ENCODE results near the gene THEM4.
A peak's percentile ranks its signal among the peaks of the same experiment; 100 is the strongest.
"Not testable (repeated sequence)": the region's sequence is repeated elsewhere in the genome, so short reads cannot be mapped to it uniquely, and the experiment has no call there.

Gene THEM4

DNA sequence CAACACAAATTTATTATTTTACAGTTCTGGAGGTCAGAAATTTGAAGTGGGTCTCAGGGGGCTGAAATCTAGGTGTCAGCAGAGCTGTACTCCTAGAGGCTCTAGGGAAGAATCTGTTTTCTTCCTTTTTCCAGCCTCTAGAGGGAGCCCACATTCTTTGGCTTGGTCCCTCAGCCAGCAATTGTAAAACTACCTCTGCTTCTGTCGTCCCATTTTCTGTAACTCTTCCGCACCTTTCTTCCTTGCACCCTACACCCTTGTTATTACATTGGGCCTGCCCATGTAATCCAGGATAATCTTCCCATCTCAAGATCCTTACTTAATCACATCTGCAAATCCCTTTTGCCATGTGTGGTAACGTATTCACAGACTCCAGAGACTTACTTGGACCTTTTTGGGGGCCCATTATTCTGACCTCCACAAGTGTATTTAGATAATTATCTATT is 24.8 kb upstream of the THEM4 start:
- DNase-seq: peak; percentile 48 to 86

DNA sequence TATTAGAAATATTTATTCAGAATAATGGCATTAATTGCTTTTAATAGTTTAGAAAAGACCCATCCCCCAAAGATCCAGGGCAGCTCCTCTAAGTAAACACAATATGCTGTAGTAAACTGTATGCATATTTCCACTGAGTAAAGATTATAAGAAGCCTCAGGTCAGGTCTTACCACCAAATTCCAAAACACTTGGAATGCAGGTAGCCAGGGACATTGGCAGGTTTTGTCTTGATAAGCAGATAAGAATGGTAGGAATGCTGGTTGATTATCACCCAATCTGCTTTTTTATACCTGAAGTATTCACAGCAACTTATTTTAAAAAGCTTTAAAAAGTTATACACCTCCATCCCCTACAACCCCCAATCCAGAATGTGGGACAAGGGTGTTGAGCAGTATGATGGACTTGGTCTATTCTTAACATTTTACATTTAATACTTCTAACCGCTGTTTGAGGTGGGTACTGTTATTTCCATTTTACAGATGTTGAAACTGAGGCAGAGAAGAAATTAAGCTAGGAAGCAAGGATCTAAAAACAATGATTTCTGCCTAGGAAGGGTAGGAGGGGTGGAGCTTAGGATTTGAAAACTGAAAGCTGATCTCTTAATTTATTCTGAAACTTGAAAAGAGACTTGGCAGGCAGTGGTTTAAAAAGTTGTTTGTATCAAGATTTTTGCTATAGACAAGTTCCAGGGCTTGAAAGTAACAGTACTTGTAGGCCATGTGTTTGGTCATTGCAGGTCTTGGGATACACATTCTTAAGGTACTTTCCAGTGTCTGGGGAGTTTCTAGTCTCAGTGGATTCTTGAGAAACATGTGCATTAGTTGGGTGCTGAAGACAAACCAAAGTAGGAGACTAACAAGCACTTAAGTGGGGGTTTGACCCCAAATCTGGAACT is 15.6 kb upstream of the THEM4 start:
- DNase-seq: peak; percentile 15 to 76

DNA sequence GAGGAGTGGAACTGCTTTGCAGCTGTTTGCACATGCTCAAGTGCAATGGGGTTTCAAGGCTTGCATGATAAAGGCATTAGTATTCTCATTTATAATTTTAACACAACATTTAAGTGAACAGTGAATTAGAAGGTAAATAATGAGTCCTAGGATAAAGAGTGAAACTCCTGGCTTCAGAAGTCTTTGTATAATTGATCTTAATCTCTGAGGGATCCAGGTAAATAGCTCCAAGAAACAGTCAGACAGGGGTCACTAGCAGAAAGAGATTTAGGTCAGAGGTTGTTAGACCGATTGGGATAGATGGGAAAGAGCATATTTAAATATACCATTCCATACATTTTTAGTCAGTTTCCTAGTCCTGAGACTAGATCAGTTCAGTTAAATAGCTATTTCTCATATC is 14.1 kb upstream of the THEM4 start:
- no peak for DNase-seq

DNA sequence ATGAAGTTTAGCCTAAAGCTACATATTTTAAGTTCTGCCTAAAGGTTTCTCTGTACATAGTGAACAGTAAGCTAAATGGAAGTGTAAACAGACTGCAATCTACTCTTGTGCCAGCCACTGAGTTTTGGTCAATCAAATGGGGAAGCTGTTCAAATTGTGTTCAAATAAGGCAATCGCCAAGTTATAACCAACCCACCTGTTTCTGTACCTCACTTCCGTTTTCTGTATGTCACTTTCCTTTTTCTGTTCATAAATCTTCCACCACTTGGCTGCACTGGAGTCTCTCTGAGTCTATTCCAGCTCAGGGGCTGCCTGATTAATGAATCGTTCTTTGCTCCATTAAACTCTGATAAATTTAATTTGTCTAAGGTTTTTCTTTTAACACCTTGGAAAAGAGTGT is 10.8 kb upstream of the THEM4 start:
- DNase-seq: peak; percentile 75 to 89

DNA sequence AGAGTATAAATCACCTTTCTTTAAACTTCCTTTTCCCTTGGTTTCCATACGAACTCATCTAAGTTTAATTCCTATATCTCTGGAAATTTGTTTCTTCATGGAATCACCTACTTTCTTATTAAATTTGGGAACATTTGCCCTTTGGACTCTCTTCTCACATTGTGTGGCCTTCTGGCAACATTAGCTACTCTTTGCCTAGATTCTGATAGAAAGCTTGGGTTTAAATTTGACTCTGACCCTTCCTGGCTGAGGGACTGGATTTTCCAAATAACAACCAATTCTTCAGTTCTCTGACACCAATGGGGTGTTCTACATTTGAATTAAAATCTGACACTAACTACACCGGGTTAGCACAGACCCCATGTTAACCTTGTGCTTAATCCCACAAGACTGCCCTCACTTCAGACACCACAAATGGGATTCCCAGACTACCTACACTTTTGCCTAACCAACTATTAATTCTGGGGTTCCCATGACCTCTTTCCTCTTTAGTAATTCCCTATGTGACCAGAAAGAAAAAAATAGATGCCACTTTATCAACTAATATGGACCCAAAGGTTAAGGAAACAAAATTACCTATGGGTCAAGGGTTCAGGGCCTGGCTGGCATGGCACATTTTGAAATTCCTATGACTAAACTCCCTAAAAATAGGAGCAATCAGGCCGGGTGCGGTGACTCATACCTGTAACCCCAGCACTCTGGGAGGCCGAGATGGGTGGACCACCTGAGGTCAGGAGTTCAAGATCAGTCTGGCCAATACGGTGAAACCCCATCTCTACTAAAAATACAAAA is 9.7 kb upstream of the THEM4 start:
- DNase-seq: peak in 1 of 2 donors; percentile 80

DNA sequence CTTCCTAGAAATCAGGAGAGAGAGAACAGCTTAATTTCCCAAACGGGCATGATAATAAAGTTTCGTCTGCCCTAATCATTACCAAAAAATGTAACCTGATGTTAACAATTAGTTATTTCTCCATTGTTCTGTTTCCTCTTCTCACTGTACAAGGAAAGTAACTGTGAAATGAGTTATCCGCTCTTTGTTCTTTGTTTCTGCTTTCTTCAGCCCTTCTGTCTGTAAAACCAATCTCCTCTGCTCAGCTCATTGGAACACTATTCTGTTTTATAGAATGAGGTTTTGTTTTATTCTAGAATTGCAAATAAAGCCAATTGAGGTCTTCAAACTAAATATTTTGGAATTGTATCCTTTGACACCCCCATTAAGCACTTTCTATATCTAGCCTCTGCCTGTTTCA is 8.8 kb upstream of the THEM4 start:
- DNase-seq: no peak

DNA sequence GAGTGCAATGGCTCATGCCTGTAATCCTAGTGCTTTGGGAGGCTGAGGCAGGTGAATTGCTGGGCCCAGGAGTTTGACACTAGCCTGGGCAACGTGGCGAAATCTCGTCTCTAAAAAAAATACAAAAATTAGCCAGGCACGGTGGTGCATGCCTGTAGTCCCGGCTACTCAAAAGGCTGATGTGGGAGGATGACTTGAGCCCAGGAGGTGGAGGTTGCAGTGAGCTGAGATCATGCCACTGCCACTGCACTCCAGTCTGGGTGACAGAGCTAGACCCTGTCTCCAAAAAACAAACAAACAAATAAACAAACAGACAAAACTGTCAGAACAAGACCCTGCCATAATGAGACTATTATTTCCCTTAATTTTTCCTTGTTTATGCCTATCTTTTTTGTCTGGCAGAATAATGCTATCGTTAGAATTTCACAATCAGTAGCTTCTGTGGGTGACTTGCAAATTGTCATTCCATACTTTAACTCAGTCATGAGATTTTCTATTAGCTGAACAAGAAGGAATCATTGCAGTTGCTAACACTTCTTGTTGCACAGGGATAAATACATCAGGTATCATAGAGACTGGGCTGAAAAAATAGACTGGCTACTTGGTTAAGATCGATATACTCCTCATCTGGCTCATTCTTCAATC is 7.5 kb upstream of the THEM4 start:
- peak; percentile 21 to 68 for DNase-seq

DNA sequence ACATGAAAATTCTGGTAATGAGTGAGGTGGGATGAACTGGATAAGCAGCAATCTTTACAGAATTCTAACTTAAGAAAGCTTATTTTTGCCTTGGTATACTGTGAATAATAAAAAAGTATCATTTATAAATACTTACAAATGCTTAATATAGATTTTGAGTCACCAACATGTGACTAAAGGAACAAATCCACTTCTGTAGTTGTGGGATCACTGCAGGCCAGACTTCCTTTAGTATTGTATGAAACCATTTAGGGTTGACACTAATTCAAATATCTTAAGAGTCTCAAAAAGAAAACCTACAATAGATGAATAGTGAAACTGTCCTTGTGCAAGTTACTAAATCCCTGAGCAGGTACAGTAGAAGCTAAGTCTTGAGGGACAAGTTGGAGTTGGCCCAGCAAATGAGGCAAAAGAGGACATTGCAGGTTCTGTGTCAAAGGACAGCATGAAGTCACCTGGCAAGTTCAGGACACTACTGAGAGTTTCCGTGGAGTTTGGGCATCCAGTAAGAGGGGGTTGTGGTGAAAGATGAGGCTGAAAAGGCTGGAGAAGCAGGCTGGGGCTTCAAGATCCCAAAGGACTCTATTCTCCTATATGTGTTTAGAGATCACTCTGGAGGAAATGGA is 5.9 kb upstream of the THEM4 start:
- peak in 1 of 2 donors; percentile 44 for DNase-seq

DNA sequence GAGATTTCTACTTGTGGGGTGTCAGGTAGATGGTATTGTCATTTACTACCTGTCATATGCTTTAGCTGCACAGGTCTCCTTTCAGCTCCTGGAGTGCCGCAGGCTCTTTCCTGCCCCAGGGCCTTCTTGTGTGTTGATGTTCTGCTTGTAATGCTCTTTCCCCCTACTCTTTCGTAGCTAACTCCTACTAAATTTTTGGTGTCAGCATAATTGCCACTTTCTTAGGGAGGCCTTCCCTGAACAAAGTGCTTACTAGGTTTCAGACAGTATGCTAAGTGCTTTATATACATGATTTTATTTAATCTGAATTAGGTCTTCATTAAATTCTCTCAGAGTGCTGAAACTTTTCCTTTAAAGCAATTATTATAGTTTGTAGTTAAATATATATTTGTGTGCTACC is 4.8 kb upstream of the THEM4 start:
- DNase-seq: no peak

DNA sequence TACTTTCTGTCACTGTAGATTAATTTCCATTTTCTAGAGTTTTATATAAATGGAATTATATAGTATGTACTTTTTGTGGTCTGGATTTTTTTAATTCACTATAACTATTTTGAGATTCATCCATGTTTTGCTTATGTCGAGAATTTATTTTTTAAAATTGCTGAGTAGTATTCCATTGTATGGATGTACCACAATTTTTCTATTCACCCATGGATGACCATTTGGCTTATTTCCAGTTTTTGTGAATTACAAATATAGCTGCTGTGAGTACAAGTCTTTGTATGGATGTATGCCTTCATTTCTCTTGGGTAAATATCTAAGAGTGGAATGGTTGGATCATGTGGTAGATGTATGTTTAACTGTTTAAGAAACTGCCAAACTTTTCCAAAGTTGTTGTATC is 3.7 kb upstream of the THEM4 start:
- no peak for DNase-seq

DNA sequence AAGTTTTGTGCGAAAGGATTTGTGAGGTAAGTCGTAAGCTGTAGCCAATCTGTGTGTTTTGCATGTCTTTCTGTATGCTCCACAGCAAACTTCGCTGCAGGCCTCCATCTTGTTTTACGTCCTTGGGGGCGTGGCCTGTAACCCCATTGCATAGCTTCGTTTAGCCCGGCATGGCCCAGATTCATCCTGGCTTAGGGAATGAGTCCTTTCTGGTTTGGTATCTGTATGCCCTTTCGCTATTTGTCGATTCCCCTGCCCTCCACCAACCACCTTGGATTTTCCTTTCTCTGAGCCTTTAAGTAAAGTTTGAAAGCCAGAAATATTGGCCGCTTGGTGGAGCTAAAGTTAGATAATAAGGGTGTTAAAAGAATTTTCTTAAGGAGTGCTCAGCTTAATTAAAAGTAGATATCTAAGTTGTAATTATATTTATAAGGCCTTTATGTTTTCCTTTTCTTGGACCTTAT is 1.1 kb downstream of the THEM4 start:
- no peak for DNase-seq

DNA sequence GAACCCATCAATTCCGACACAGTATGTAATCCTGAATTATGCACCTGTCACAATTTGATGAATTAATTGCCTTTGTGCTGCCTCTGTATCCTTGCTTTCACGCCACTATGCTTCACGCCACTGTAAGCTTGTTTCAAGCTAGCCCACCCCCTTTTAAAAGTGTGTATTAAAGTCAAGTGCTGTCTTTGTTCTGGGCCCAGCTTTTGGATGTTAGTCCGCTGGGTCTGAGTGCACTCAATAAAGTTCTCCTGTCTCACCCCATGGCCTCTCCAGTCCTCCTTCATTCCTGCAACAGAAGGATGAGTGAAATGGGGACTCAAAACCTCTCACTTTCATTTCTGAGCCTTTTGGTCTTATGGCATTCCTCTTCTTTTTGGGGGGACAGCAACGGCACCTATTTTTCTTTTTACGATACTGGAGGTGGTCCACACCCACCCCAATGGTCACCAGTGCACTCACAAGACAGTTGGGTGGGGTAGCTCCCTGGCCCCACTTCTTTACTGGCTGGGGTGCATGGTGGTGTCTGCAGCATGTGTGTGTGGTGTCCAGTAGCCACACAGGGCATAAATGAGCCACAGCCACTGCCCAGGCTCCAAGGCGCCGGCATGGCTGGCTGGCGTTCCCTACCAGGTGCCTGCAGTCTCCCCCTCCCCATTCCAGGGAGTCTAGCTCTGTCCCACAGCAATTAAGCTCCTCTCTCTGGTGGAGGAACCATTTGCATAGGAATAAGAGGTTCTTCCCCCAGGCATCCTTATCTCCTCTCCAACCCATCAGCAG is 1.8 kb downstream of the THEM4 start:
- DNase-seq: no peak

DNA sequence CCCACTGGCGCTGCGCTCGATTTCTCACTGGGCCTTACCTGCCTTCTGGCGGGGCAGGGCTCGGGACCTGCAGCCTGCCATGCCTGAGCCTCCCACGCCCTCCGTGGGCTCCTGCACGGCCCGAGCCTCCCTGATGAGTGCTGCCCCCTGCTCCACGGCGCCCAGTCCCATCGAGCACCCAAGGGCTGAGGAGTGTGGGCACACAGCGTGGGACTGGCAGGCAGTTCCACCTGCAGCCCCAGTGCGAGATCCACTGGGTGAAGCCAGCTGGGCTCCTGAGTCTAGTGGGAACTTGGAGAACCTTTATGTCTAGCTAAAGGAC is 3.0 kb downstream of the THEM4 start:
- not testable (repeated sequence) for DNase-seq

DNA sequence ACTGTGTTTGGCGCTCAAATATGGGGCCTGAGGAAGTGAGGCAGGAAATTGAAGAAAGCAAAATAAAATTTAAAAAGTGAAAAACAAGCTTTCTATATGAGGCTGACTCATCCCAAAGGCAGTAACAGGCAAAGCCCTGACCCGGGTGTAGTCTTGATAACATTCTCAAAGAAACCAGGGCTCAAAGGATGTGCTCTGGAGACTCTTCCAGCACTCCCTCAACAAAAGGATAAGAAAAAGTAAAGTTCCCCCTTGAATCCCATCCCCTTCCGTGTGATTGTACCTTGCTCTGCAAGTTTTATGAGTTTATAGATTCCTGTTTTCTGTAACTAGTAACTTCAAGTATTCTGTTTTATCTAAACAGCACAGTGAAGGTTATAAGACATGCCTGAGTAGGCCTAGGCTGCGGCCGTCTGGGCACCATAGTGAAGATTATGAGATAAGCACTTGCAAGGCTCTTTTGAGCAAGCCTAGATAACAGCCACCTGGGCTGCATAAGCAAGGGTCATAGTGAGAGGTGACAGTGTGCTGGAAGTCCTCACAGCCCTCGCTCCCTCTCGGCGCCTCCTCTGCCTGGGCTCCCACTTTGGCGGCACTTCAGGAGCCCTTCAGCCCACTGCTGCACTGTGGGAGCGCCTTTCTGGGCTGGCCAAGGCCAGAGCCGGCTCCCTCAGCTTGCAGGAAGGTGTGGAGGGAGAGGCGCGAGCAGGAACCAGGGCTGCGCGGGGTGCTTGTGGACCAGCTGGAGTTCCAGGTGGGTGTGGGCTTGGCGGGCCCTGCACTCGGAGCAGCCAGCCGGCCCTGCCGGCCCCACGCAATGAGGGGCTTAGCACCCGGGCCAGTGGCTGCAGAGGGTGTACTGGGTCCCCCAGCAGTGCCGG is 3.6 kb downstream of the THEM4 start:
- DNase-seq: not testable (repeated sequence)

DNA sequence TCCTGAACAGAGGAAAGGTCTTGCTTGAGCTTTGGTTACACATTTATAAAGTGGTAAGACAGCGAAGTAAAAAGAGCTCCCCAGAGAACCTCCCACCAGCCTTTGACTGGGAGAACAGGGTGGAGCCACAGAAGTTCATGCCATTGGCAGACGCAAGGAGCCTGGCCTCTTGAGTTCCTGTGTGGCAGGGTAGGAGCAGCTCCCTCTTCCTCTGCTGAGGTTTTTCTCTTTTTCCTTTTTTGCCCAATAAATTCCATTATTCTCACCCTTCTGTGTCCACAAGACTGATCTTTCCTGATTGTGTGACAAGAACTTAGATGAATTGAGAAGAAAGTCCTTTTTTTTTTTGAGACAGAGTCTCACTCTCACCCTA is 4.3 kb downstream of the THEM4 start:
- DNase-seq: no peak

DNA sequence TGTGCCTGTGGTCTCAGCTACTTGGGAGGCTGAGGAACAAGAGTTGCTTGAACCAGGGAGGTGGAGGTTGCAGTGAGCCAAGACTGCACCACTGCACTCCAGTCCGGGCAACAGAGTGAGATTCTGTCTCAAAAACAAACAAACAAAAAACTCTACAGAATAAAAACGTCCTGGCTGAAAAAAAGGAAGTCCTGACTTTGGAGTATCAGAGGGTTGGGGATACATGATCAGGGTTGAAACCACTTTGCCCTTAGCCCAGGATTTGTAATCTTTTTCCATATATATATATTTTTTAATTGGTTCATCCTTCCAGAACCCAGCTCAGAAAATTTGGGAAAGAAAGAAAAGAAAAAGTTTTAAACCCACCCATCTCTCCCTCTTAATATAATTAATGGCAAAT is 6.5 kb downstream of the THEM4 start:
- no peak for DNase-seq

DNA sequence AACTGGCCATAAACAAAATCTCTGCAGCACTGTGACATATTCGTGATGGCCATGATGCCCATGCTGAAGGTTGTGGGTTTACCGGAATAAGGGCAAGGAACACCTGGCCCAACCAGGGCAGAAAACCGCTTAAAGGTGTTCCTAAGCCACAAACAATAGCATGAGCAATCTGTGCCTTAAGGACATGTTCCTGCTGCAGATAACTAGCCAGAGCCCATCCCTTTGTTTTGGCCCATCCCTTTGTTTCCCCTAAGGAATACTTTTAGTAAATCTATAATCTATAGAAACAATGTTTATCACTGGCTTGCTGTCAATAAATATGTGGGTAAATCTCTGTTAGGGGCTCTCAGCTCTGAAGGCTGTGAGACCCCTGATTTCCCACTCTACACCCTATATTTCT is 8.5 kb downstream of the THEM4 start:
- DNase-seq: not testable (repeated sequence)

DNA sequence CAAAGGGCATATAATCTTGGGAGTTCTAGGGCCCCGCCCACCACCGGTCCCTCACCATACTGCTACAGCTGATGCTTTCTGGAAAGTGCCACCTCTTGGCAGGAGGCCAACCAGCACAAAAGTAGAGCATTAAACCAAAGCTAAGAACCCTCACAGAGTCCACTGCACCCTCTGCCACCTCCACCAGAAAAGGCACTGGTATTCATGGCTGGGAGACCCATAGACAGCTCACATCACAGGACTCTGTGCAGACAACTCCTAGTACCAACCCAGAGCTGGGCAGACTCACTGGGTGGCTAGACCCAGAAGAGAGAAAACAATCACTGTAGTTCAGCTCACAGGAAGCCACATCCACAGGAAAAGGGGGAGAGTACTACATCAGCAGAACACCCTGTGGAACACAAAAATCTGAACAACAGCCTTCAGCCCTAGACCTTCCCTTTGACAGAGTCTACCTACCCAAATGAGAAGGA is 10.8 kb downstream of the THEM4 start:
- no peak for DNase-seq

DNA sequence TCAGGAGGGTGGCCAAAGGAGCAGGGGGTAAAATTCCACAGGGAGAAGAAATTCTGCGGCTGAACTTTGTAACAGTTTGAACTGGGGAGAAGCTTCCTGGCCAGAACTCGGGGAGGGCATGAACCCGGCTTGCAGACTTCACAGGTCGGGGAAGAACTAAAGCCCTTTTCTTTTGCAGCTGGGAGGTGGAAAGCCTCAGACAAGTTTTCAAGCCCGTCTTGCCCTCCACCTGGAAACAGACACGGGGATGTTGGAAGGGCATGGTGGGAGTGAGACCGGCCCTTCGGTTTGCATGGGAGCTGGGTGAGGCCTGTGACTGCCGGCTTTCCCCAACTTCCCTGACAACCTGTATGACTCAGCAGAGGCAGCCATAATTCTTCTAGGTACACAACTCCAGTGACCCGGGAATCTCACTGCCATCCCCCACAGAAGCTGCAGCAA is 11.3 kb downstream of the THEM4 start:
- DNase-seq: no peak

DNA sequence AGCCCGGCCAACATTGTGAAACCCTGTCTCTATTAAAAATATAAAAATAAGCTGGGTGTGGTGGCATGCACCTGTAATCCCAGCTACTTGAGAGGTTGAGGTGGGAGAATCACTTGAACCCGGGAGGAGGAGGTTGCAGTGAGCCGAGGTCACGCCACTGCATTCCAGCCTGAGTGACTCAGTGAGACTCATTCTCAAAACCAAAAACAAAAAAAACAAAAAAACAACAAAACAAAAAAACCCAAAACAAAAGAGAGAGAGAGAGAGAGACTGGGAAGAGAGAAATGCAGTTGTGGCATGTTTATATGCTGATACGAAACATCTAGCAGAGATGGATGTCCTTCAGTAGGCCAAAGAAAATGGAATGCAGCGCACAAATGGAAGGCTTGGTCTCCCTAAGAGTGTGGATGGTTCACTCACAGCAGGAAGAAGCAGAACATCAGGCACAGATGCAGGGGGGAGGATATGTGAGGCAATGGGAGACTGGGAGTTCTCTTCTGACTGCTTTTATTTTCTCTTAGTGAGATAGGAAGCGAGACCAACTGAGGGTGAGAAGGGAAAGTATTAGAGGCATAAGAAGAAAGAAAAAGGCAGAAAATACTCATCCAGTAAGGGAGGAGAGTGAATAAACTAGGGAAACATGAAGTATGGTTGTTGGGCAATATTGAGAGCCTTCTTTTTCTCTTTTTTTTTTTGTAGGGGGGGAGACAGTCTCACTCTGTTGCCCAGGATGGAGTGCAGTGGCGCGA is 16.0 kb downstream of the THEM4 start:
- DNase-seq: no peak
